ENCODE measurements around the gene CLCN7.

- TF ChIP-seq EZH2phosphoT487 (IDR thresholded peaks at IDR 0.05; ENCODE audit: borderline replicate concordance) (no peak), RAD21 (IDR thresholded peaks at IDR 0.05; ENCODE audit: low read depth) (no peak), EZH2 (IDR thresholded peaks at IDR 0.05) (no peak), POLR2A (IDR thresholded peaks at IDR 0.05; ENCODE audit: borderline replicate concordance, extremely low read depth, insufficient read depth, insufficient read length) (no peak)
- TF ChIP-seq, protein P1, sequence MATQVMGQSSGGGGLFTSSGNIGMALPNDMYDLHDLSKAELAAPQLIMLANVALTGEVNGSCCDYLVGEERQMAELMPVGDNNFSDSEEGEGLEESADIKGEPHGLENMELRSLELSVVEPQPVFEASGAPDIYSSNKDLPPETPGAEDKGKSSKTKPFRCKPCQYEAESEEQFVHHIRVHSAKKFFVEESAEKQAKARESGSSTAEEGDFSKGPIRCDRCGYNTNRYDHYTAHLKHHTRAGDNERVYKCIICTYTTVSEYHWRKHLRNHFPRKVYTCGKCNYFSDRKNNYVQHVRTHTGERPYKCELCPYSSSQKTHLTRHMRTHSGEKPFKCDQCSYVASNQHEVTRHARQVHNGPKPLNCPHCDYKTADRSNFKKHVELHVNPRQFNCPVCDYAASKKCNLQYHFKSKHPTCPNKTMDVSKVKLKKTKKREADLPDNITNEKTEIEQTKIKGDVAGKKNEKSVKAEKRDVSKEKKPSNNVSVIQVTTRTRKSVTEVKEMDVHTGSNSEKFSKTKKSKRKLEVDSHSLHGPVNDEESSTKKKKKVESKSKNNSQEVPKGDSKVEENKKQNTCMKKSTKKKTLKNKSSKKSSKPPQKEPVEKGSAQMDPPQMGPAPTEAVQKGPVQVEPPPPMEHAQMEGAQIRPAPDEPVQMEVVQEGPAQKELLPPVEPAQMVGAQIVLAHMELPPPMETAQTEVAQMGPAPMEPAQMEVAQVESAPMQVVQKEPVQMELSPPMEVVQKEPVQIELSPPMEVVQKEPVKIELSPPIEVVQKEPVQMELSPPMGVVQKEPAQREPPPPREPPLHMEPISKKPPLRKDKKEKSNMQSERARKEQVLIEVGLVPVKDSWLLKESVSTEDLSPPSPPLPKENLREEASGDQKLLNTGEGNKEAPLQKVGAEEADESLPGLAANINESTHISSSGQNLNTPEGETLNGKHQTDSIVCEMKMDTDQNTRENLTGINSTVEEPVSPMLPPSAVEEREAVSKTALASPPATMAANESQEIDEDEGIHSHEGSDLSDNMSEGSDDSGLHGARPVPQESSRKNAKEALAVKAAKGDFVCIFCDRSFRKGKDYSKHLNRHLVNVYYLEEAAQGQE (IDR thresholded peaks at IDR 0.05; ENCODE audit: low read depth), result no peak
Measured at GRCh38 chr16:1448536-1449116, 26.2 kb downstream of the CLCN7 start.
